A549 (cell line): ENCODE results near the gene CDC42EP1. TPM values are rescaled to one million over a fixed set of nuclear protein-coding genes. Genes with fewer than 3 reads are reported as not detected.

Experiments
- ATAC-seq, 2 experiments: fragments of 200-7000 bp in 1 of 2; fragments of >200 bp in 1 of 2; cut with Nextera tagmentation in 1 of 2; cut with Tn5 transposase in 1 of 2; 3 replicates each; pipeline versions ENCODE4 v1.8.0 to v1.9.1; 2018 to 2020; ENCODE audit warnings: mild to moderate bottlenecking in 1 of 2, moderate library complexity in 1 of 2
- CTCF ChIA-PET: fragments of 300-600 bp; sonication (Branson Sonifier 250); formaldehyde crosslinking; extraction: SDS; loops from one replicate; lab custom pipeline; 2021; ENCODE audit warnings: antibody characterized with exemption, inconsistent platforms; lab: Yijun Ruan, JAX
- POLR2A ChIA-PET: fragments of 350-600 bp; formaldehyde crosslinking; extraction: SDS; loops from one replicate; lab custom pipeline; 2021; ENCODE audit warnings: antibody characterized with exemption, inconsistent platforms; lab: Yijun Ruan, JAX
- DNase-seq, 2 experiments: peaks; one replicate each; pipeline versions ENCODE4 v3.0.0 to v3.0.0-alpha.2; 2011 to 2016; ENCODE audit warnings: low read depth in 1 of 2, low spot score in 1 of 2
- FAIRE-seq: peaks from 2 replicates; lab custom pipeline; 2011; peaks lifted over from hg19 to GRCh38; lab: Jason Lieb, UNC
- H3K27ac ChIP-seq, 2 experiments: fragments of >200 bp; sonication (Bioruptor Twin); formaldehyde crosslinking; 3 replicates each; pipeline ENCODE4 v1.5.1; 2016 to 2017
- H3K4me1 ChIP-seq: fragments of >200 bp; sonication (Bioruptor Twin); formaldehyde crosslinking; 3 replicates; pipeline ENCODE4 v1.6.1; 2016
- H3K4me2 ChIP-seq: fragments of >200 bp; sonication (Bioruptor Twin); formaldehyde crosslinking; 3 replicates; pipeline ENCODE4 v1.6.1; 2016
- H3K4me3 ChIP-seq: fragments of >200 bp; sonication (Bioruptor Twin); formaldehyde crosslinking; 3 replicates; pipeline ENCODE4 v1.5.1; 2016
- H3K9me3 ChIP-seq: fragments of >200 bp; sonication (Bioruptor Twin); formaldehyde crosslinking; 3 replicates; pipeline ENCODE4 v1.6.1; 2016
- BHLHE40 ChIP-seq: IDR thresholded peaks from 2 replicates; pipeline ENCODE4 v1.6.1; 2012; ENCODE audit warnings: low read depth, low read length, inconsistent platforms
- CBX2 ChIP-seq: fragments of 200-600 bp; sonication (generic); IDR thresholded peaks from 2 replicates; pipeline ENCODE4 v1.6.1; 2016; ENCODE audit warnings: low read depth, mild to moderate bottlenecking, borderline replicate concordance
- CBX8 ChIP-seq: fragments of 200-600 bp; sonication (generic); IDR thresholded peaks from 2 replicates; pipeline ENCODE4 v1.6.1; 2016
- CEBPB ChIP-seq, 2 experiments: fragments of >200 bp in 1 of 2; sonication (Bioruptor Twin) in 1 of 2; formaldehyde crosslinking in 1 of 2; IDR thresholded peaks; 2 replicates each; pipeline ENCODE4 v1.6.1; 2012 to 2016
- CHD4 ChIP-seq: fragments of 200-600 bp; sonication (generic); IDR thresholded peaks from 2 replicates; pipeline ENCODE4 v1.6.1; 2016; ENCODE audit warnings: antibody characterized with exemption, mild to moderate bottlenecking, borderline replicate concordance
- EHF ChIP-seq: fragments of 250-450 bp; sonication (Bioruptor Pico); IDR thresholded peaks from 2 replicates; pipeline ENCODE4 v1.5.0; 2020; ENCODE audit warnings: mild to moderate bottlenecking
- EHMT2 ChIP-seq: fragments of 200-600 bp; sonication (generic); IDR thresholded peaks from 2 replicates; pipeline ENCODE4 v1.6.1; 2016; ENCODE audit warnings: antibody characterized with exemption, low read depth, mild to moderate bottlenecking, moderate library complexity
- GATA3 ChIP-seq: IDR thresholded peaks from 2 replicates; pipeline ENCODE4 v1.6.1; 2012; ENCODE audit warnings: borderline replicate concordance
- HEYL ChIP-seq: fragments of 250-450 bp; sonication (Bioruptor Pico); IDR thresholded peaks from 2 replicates; pipeline ENCODE4 v1.8.0; 2021; ENCODE audit warnings: mild to moderate bottlenecking, moderate library complexity
- HMGXB4 ChIP-seq: fragments of 250-450 bp; sonication (Bioruptor Pico); IDR thresholded peaks from 2 replicates; pipeline ENCODE4 v1.5.0; 2021; ENCODE audit warnings: mild to moderate bottlenecking, moderate library complexity, borderline replicate concordance
- JUN ChIP-seq, 2 experiments: fragments of >200 bp; sonication (Bioruptor Twin); formaldehyde crosslinking; IDR thresholded peaks; 2 replicates in 1 of 2; 3 replicates in 1 of 2; pipeline ENCODE4 v1.6.1; 2016 to 2017
- JUNB ChIP-seq: fragments of >200 bp; sonication (Bioruptor Twin); formaldehyde crosslinking; IDR thresholded peaks from 2 replicates; pipeline ENCODE4 v1.6.1; 2016
- KDM1A ChIP-seq: fragments of 200-600 bp; sonication (generic); IDR thresholded peaks from 2 replicates; pipeline ENCODE4 v1.6.1; 2016; ENCODE audit warnings: low read depth, mild to moderate bottlenecking
- MAFK ChIP-seq: fragments of 450-650 bp; IDR thresholded peaks from 2 replicates; pipeline ENCODE4 v1.6.1; 2014; ENCODE audit not compliant: partially characterized antibody
- NFE2L2 ChIP-seq: fragments of 150-350 bp; conservative IDR thresholded peaks from 2 replicates; pipeline ENCODE4 v1.6.1; 2014; ENCODE audit warnings: low read length
- NR3C1 ChIP-seq: fragments of >200 bp; sonication (Bioruptor Twin); formaldehyde crosslinking; IDR thresholded peaks from 3 replicates; pipeline ENCODE4 v1.6.1; 2017
- POLR2A ChIP-seq: IDR thresholded peaks from 2 replicates; pipeline ENCODE4 v1.6.1; 2012; ENCODE audit warnings: mild to moderate bottlenecking, low read length
- POLR2AphosphoS2 ChIP-seq: conservative IDR thresholded peaks from 2 replicates; pipeline ENCODE4 v1.6.1; 2012; ENCODE audit warnings: low read length, improper control_type of control experiment, inconsistent platforms
- RCOR1 ChIP-seq: fragments of 150-350 bp; IDR thresholded peaks from 2 replicates; pipeline ENCODE4 v1.6.1; 2014; ENCODE audit warnings: antibody characterized with exemption, low read length, low read depth
- REST ChIP-seq: fragments of 200-600 bp; sonication (generic); IDR thresholded peaks from 2 replicates; pipeline ENCODE4 v1.6.1; 2016; ENCODE audit warnings: antibody characterized with exemption, mild to moderate bottlenecking, moderate library complexity
- RFX5 ChIP-seq: fragments of 450-650 bp; IDR thresholded peaks from 2 replicates; pipeline ENCODE4 v1.7.1; 2014; ENCODE audit warnings: antibody characterized with exemption, mild to moderate bottlenecking, moderate library complexity
- RNF2 ChIP-seq: fragments of 200-600 bp; sonication (generic); IDR thresholded peaks from 2 replicates; pipeline ENCODE4 v1.6.1; 2016; ENCODE audit warnings: low read depth, mild to moderate bottlenecking, antibody characterized with exemption, moderate library complexity, borderline replicate concordance
- SREBF2 ChIP-seq: fragments of 450-650 bp; IDR thresholded peaks from 2 replicates; pipeline ENCODE4 v1.6.1; 2014; ENCODE audit warnings: mild to moderate bottlenecking, moderate library complexity
- USF2 ChIP-seq: fragments of 450-650 bp; IDR thresholded peaks from 2 replicates; pipeline ENCODE4 v1.6.1; 2014; ENCODE audit warnings: antibody characterized with exemption
- ZFP36 ChIP-seq: fragments of 450-650 bp; IDR thresholded peaks from 2 replicates; pipeline ENCODE4 v1.6.1; 2014; ENCODE audit warnings: borderline replicate concordance; ENCODE audit not compliant: partially characterized antibody
- ZNF302 ChIP-seq: fragments of 250-450 bp; sonication (Bioruptor Pico); IDR thresholded peaks from 2 replicates; pipeline ENCODE4 v1.9.0; 2021; ENCODE audit warnings: inconsistent platforms, mild to moderate bottlenecking, moderate library complexity
- WGBS: methylation state at CpG from one replicate; pipeline ENCODE4 v1.1.6; 2017; ENCODE audit errors: missing lambda C conversion rate; 5-methylcytosine and 5-hydroxymethylcytosine counted together
- polyA plus RNA-seq, 4 experiments: library from polyadenylated mRNA; depleted of rRNA in 3 of 4; stranded (reverse); fragments of >200 nt; fragmentation: RNase III in 1 of 4; extraction: RNeasy Plus Mini Kit Qiagen cat#74134 plus additional on column Dnase treatment in 1 of 4; gene quantifications; 2 replicates in 3 of 4; 3 replicates in 1 of 4; pipeline ENCODE4 v1.2.3, GENCODE V29; 2011 to 2017
- TF ChIP-seq, protein P1 (sequence below): fragments of >200 bp; sonication (Bioruptor Twin); formaldehyde crosslinking; IDR thresholded peaks from 2 replicates; pipeline ENCODE4 v1.6.1; 2016

CDC42EP1 gene
- polyA plus RNA-seq, 2 of the 4 experiments (the other 2 are of a cell fraction): 16.0 to 20.2 TPM

DNA sequence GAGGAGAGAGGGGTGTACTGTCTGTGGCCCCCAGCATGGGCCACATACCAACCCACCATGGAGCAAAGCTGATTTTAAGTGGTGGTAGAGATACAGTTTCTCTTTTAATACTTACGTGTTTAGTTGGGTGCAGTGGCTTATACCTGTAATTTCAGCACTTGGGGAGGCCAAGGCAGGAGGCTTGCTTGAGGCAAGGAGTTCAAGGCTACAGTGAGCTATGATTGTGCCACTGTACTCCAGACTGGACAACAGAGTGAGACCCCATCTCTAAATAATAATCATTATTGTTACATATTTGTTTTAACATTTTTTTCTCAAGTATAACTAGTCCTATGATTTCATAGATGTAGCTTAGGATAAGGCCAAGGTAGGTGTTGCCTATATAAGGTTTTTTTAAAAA lies 57.2 kb downstream of the CDC42EP1 start:
- ChIA-PET CTCF (interaction anchor here (0.6 to 7.1 kb wide), 9 partner anchors 10 to 175 kb away, joined by 3 to 36 read pairs (median 5); no protein-coding TSS in a partner anchor), POLR2A (no interaction called here)
- ATAC-seq: no peak
- no peaks in the 10 kb centered on the region for H3K9me3 ChIP-seq
- no peak overlapping the region for H3K4me2 ChIP-seq
- no peak for FAIRE-seq
- WGBS: 100% methylated on average over 1 of the region's 1 CpG
- no peak for DNase-seq
- H3K27ac ChIP-seq: no peak overlapping the region
- no peaks in the 10 kb centered on the region for H3K4me1 ChIP-seq
- H3K4me3 ChIP-seq: no peak overlapping the region
- no peak for TF ChIP-seq REST
- no peak for TF ChIP-seq EHMT2
- TF ChIP-seq CEBPB (IDR thresholded peaks at IDR 0.05): no peak
- TF ChIP-seq USF2: no peak
- TF ChIP-seq MAFK: no peak
- no peak for TF ChIP-seq CHD4
- no peak for TF ChIP-seq POLR2AphosphoS2
- no peak for TF ChIP-seq RCOR1
- no peak for TF ChIP-seq EHF (CRISPR knock-in tag)
- no peak for TF ChIP-seq GATA3
- no peak for TF ChIP-seq BHLHE40
- TF ChIP-seq KDM1A: no peak
- TF ChIP-seq JUNB: no peak
- no peak for TF ChIP-seq RFX5
- no peak for TF ChIP-seq CBX8
- TF ChIP-seq NFE2L2: no peak
- TF ChIP-seq ZFP36: no peak
- no peak for TF ChIP-seq CBX2
- TF ChIP-seq, all 56 proteins: peak for 0

DNA sequence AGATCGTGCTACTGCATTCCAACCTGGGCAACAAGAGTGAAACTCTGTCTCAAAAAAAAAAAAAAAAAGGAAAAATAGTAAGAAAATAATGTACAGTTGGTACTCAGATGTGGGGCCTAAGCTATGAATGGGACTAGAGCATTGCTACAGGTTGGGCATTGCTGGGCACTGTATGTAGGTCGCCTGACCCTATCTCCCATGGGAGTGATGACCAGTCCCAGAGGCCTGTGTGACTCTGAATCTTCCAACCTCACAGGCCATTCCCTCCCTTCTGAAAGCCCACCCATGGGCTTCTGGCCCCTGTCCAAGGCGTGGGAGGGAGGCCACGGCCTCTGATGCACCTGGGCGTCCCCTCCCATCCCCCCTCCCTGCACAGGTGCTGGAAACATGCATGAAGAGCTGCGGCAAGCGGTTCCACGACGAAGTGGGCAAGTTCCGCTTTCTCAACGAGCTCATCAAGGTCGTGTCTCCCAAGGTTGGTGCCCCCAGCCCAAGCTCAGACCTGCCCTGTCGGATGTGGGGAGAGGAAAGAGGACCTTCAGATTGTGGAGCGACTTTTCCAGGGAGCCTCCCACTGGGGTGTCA lies 57.9 kb downstream of the CDC42EP1 start:
- FAIRE-seq: no peak

More for the DNA sequence above, 57.9 kb downstream of the CDC42EP1 start:
- no peak overlapping the region for H3K4me2 ChIP-seq
- DNase-seq: no peak
- 91% methylated on average over 14 of the region's 14 CpGs for WGBS
- H3K4me1 ChIP-seq: no peaks in the 10 kb centered on the region
- H3K4me3 ChIP-seq: no peak overlapping the region
- no peaks in the 10 kb centered on the region for H3K9me3 ChIP-seq
- POLR2A ChIA-PET: no interaction called here
- H3K27ac ChIP-seq: no peak overlapping the region
- no peak for TF ChIP-seq HMGXB4
- TF ChIP-seq ZNF302: no peak
- TF ChIP-seq RNF2: no peak
- no peak for TF ChIP-seq KDM1A
- TF ChIP-seq ZFP36: no peak
- TF ChIP-seq JUN (IDR thresholded peaks at IDR 0.05): no peak
- TF ChIP-seq SREBF2: no peak
- TF ChIP-seq CBX2: no peak
- no peak for TF ChIP-seq HEYL (CRISPR knock-in tag)
- TF ChIP-seq POLR2A: no peak
- TF ChIP-seq, protein P1, sequence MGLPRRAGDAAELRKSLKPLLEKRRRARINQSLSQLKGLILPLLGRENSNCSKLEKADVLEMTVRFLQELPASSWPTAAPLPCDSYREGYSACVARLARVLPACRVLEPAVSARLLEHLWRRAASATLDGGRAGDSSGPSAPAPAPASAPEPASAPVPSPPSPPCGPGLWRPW: no peak
- no peak for TF ChIP-seq NR3C1
- CTCF ChIA-PET: interaction anchor here (0.6 to 7.1 kb wide), 8 partner anchors 9 to 174 kb away, joined by 3 to 36 read pairs (median 4); no protein-coding TSS in a partner anchor
- ATAC-seq: no peak
